GM20000 (cell line): ENCODE results near the gene COL23A1.
"Not testable (repeated sequence)": the region's sequence is repeated elsewhere in the genome, so short reads cannot be mapped to it uniquely, and the experiment has no call there.

Experiments used
- DNase-seq: peaks from one replicate; pipeline ENCODE4 v3.0.0; 2012; ENCODE audit warnings: low spot score
- CTCF ChIP-seq: IDR thresholded peaks from 2 replicates; pipeline ENCODE4 v1.5.1; 2012; ENCODE audit warnings: mild to moderate bottlenecking, control low read depth; ENCODE audit errors: extremely low read depth, missing control alignments

Gene COL23A1

GRCh38 chr5:178320281-178320855, 269.8 kb downstream of the COL23A1 start:
- no peak for TF ChIP-seq CTCF
- DNase-seq, result no peak

GRCh38 chr5:178319541-178320041, 270.6 kb downstream of the COL23A1 start:
- no peak for DNase-seq
- TF ChIP-seq CTCF, result no peak

GRCh38 chr5:178318893-178319292, 271.3 kb downstream of the COL23A1 start:
- DNase-seq, result no peak
- TF ChIP-seq CTCF, result no peak

- DNase-seq, result no peak
- TF ChIP-seq CTCF, result no peak
Observed at GRCh38 chr5:178318382-178318781, 271.8 kb downstream of the COL23A1 start.

DNA sequence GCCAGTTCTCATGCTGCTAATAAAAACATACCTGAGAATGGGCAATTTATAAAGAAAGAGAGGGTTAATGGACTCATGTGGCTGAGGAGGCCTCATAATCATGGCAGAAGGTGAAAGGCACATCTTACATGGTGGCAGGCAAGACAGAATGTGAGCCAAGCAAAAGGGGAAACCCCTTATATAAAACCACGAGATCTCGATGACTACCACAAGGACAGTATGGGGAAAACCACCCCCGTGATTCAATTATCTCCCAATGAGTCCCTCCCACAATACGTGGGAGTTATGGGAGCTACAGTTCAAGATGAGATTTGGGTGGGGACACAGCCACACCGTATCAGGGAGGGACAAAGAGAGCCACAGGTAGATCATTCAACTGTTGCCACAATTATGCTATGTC, 272.5 kb downstream of the COL23A1 start:
- DNase-seq, result not testable (repeated sequence)

GRCh38 chr5:178314961-178315820, 275.0 kb downstream of the COL23A1 start:
- no peak for DNase-seq
- no peak for TF ChIP-seq CTCF

DNA sequence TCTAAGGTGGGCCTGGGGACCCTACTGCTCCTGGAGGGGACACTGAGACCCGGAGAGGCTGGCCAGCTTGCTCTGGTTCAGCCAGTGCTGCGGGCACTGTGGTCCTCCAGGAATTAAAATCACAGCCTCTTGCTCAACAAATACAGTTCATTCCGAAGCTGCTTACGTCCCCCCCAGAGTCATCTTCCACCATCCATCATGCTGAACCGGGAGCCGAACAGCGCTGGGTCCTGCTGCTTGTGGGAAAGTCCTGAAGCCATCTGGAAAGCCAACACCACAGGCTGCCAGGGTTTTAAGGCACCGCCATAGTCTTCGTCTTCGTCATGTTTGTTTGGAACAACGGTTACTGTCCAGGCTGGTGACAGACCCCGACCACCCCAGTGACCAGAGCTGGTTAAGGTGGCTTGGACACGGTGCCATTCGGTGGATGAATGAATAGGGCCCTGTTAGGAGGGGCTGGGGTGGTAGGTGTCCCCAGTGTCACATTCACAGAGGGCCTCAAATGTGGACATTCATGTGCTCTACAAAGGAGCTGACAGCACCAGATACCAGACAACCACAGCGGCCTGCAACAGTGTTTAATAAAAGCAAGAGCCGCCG, 276.0 kb downstream of the COL23A1 start:
- no peak for TF ChIP-seq CTCF
- no peak for DNase-seq
